CD4-positive, alpha-beta T cell treated with Interleukin-6 for 4 hours (primary cell): ENCODE measurements around the gene TMSB4Y.

Experiments
- DNase-seq: peaks from one replicate; pipeline ENCODE4 v3.0.0-alpha.2; 2020; ENCODE audit warnings: mixed read lengths

The TMSB4Y gene

GRCh38 chrY:13703568-13703968 is at the start of gene TMSB4Y:
TMSB4Y (plus strand) TSS chrY:13703899.
- DNase-seq, result no peak

DNA sequence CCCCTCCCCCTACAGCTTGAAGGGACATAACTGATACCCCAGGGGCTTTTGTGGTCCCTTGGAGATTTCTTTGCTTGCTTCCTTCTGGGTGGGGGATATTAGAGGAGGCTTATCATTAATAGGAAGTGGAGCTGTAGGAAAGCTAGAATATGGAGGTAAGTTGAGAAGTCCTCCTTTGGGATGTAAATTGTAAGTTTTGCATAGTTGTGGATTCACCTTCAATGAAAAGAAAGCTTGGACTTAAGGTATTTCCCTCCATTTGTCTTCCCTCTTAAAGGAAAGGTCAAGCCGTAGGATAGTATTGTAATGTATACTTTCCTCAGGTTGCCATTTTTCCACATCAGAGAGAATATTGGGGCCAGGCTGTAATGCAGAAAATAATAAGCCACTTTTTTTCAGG is 39.5 kb upstream of the TMSB4Y start:
- no peak for DNase-seq

DNA sequence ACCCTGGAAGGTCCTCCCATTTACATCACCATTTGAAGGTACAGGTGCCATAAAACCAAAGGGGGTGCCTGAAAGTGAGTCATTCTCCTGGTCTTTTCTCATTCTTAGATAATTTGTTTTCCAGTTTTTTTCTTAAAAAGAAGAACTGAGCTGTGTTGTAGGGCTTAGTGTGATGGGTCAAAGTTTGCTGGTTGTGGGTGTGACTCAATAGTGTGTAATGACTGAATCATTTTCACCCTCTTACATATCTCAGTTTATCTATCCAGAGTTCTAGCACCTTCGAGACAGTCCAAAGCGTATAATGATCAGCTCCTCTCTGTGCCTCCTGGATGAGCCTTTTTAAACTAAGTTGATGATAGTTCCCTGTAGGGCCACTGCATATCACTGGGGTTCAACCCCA is 32.6 kb upstream of the TMSB4Y start:
- DNase-seq, result no peak

DNA sequence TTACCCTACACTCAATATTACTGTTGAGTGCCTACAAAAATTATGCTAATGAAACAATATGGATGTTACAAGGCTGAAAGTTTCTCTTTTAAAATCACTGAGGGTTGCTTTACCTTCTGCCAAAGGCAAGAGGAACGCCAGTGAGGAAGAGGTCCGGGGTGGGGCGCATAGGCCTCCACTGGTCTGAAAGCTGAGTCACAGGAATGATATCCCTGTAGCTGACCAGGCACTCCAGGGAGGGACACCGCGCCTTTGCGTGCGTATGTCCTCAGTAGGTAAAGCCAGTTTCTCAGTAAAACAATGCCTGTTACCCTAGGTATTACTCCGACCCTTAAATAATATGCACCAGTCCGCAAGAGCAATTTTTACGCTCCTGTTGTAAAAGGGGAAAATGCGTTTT is 1.4 kb upstream of the TMSB4Y start:
- no peak for DNase-seq

- no peak for DNase-seq
Observed at GRCh38 chrY:13704121-13704930, 627 bp downstream of the TMSB4Y start.

GRCh38 chrY:13705197-13705596 is 1.5 kb downstream of the TMSB4Y start:
- DNase-seq, result no peak

DNA sequence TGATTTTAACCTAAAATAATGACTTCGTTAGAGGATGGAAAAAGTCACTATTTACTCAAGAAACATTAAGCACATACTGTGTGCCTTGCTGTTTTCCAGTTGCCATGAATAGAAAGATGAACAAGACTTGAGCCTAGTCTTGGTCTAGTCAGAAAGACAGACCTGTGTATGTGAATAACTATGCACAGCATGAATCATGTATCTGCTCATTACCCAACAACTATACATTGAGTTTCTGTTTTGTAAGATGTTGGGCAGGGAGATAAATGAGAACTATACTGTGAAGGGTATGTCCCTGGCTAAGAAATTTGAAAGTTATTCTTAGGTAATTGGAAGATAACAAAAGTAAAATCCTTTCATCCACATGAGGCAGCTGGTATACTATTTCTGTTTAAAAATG is 4.3 kb downstream of the TMSB4Y start:
- DNase-seq, result no peak

DNA sequence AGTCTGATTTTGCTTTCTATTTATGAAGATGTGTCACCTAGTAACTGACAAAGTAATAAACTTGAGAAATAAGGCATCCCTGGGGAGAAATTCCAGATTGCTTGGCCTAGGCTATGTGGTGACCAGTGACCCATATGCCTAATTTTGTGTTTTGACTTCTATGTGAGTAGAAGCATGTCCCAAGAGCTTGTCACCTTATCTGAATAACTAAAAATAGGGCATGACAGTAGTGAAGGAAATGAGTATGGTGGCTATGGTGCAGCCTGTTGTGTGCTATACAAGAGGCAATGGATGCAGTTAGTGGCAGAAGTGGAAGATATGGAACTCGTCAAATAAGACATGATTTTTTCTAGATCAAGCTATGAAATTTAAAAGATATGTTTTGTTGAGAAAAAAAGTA is 15.3 kb downstream of the TMSB4Y start:
- DNase-seq, result no peak

DNA sequence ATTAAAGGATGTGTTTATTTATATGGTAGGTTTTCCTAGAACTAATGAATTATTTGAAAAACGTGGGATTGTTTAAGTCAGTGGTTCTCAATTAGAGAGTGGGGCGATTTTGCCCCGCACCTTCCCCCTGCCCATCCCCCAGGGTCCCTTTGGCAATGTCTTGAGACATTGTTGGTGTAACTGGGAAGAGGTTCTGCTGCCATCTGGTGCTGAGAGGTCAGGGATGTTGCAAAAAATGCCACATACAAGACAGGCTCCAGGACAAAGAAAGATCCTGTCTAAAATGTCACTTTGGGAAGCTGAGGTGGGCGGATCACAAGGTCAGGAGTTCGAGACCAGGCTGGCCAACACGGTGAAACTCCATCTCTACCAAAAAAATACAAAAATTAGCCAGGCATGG is 25.8 kb downstream of the TMSB4Y start:
- DNase-seq, result no peak

- no peak for DNase-seq
Observed at GRCh38 chrY:13738618-13739017, 34.9 kb downstream of the TMSB4Y start.

DNA sequence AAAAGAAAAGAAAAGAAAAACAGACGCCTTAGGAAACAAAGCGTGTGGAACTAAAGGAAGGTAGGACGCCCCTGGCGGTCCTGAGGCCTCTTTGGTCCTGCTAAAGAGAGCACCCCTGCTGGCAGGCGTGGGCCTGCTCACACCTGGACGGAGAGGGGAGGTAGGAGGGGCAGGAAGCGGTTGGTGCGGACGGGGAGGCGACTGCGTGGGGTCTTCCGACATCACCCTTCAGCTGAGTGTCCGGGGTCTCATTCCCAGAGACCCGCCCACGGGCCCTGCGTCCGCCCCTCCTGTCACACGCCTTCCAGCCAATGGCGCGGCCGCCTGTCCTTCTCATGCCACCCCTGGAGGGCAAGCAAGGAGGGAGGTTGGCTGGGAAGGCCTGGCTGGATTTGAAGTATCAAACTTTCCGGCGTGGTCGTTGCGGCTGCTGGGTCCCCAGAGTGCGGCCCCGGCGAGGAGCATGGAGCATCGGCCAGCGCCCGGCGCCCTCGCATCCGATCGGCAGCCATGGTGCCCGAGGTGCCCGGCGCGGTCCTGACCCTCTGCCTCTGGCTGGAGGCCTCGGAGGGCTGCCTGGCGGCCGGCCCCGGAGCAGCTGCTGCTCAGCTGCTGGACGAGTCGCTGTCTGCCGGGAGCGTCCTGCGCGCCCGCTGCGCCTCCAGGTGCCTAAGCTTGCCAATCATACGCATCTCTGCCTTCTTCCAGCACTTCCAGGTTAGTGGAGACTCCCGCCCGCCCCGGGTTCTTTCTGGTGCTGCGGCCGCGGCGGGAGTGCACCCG is 47.8 kb downstream of the TMSB4Y start:
- DNase-seq, result no peak

DNA sequence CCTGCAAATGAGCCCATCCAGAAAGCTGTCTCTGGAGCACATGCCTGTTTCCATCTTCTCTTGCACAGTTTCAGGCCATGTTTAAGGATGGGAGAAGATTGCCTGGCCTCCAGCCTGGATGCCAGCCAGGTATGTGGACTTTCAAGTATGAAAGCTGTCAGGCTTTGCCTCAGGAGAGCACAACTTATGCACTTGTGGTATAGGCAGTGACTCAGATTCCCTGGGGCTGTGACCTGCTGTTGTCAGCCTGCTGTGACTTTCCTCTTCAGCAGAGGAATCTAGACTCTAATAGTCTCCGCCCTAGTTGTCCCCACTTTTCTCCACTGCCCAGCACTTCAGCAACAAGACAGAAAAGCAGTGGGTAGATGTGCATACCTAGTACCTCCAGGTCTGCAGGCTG is 51.0 kb downstream of the TMSB4Y start:
- DNase-seq, result no peak
